Measurements from ENCODE around the gene ESR1. TPM values are rescaled to one million over a fixed set of nuclear protein-coding genes. Genes with fewer than 3 reads are reported as not detected.

The ESR1 gene
- total and polyA plus RNA-seq, 2 donors from 2014 or later: 1.1 to 5.2 TPM

DNA sequence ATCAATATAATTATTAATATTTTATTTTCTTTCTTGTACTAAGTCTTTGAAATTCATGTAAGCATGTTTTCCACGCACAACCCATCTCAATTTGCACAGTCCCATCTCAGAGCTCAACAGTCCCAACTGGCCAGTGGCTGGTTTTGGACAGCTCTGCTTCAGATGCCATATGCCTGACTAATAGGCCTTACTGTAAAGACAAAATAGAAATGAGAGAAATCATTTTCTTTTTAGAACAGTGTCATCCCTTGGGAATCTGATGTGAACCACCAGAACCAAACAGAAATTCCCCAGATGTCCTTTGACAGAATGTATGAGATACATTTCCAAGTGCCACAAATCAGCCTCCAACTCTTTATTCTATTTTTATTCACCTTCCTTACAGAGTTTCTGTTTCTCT, 338.9 kb downstream of the ESR1 start:
- TF ChIP-seq, protein P1, sequence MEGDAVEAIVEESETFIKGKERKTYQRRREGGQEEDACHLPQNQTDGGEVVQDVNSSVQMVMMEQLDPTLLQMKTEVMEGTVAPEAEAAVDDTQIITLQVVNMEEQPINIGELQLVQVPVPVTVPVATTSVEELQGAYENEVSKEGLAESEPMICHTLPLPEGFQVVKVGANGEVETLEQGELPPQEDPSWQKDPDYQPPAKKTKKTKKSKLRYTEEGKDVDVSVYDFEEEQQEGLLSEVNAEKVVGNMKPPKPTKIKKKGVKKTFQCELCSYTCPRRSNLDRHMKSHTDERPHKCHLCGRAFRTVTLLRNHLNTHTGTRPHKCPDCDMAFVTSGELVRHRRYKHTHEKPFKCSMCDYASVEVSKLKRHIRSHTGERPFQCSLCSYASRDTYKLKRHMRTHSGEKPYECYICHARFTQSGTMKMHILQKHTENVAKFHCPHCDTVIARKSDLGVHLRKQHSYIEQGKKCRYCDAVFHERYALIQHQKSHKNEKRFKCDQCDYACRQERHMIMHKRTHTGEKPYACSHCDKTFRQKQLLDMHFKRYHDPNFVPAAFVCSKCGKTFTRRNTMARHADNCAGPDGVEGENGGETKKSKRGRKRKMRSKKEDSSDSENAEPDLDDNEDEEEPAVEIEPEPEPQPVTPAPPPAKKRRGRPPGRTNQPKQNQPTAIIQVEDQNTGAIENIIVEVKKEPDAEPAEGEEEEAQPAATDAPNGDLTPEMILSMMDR (IDR thresholded peaks at IDR 0.05; ENCODE audit: borderline replicate concordance, extremely low read depth, insufficient read depth): no peak
- Histone ChIP-seq H3K9ac (ENCODE audit: low read length in 3 of 3) (no peak overlapping the region), H3K9me3 (ENCODE audit: control insufficient read depth in 2 of 3, insufficient read depth in 1 of 3, low read length in 3 of 3) (no peaks in the 10 kb centered on the region), H3K4me1 (ENCODE audit: control insufficient read depth in 2 of 3, insufficient read depth in 2 of 3, low read depth in 1 of 3, low read length in 3 of 3) (peaks cover 0 to 11% (median 5%) of the 10 kb centered on the region in 3 donors), H3K27ac (ENCODE audit: low read depth in 2 of 2, low read length in 2 of 2) (no peak overlapping the region), H3K27me3 (ENCODE audit: control insufficient read depth, insufficient read depth, low read length) (no peaks in the 10 kb centered on the region), H3K4me3 (ENCODE audit: low read length in 3 of 3) (no peak overlapping the region), H3K36me3 (ENCODE audit: control insufficient read depth in 2 of 3, insufficient read depth in 3 of 3, low read length in 3 of 3) (peaks cover 3 to 68% (median 31%) of the 10 kb centered on the region in 3 donors)
- FAIRE-seq: no peak
- no peak for DNase-seq
- intact Hi-C loops (cut with DNase I): no loop called here

- TF ChIP-seq, protein P1 (IDR thresholded peaks at IDR 0.05; ENCODE audit: borderline replicate concordance, extremely low read depth, insufficient read depth): no peak
- DNase-seq (no peak), FAIRE-seq (no peak)
- intact Hi-C loops (cut with DNase I): no loop called here
- Histone ChIP-seq H3K4me1 (ENCODE audit: control insufficient read depth in 2 of 3, insufficient read depth in 2 of 3, low read depth in 1 of 3, low read length in 3 of 3) (peaks cover 0 to 11% (median 5%) of the 10 kb centered on the region in 3 donors), H3K27me3 (ENCODE audit: control insufficient read depth, insufficient read depth, low read length) (no peaks in the 10 kb centered on the region), H3K27ac (ENCODE audit: low read depth in 2 of 2, low read length in 2 of 2) (no peak overlapping the region), H3K4me3 (ENCODE audit: low read length in 3 of 3) (no peak overlapping the region), H3K36me3 (ENCODE audit: control insufficient read depth in 2 of 3, insufficient read depth in 3 of 3, low read length in 3 of 3) (peaks cover 8 to 69% (median 38%) of the 10 kb centered on the region in 3 donors), H3K9me3 (ENCODE audit: control insufficient read depth in 2 of 3, insufficient read depth in 1 of 3, low read length in 3 of 3) (no peaks in the 10 kb centered on the region), H3K9ac (ENCODE audit: low read length in 3 of 3) (no peak overlapping the region)
These were observed 339.8 kb downstream of the ESR1 start for GRCh38 chr6:152147269-152147668.

DNA sequence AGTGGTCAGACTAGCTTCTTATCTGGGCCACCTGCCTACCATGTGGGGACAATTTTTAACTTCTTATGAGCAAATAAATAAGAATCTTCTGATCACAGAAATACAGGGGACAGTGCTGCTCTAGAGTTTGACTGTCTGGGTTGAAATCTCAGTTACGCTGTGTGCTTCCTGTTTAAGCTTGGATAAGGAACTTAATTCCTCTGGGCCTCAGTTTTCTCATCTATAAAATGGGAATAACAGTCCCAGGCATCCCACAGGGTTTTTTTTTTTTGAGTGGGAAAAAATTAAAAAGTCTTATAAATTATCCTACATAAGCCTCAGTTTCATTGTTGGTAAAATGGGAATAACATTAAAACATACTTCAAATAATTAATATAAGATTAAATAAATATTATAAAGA, 340.9 kb downstream of the ESR1 start:
- FAIRE-seq (no peak), DNase-seq (no peak)
- no peak overlapping the region for H3K27ac ChIP-seq (ENCODE audit: low read depth in 2 of 2, low read length in 2 of 2)
- H3K4me1 ChIP-seq (ENCODE audit: control insufficient read depth in 2 of 3, insufficient read depth in 2 of 3, low read depth in 1 of 3, low read length in 3 of 3): peaks cover 0 to 5% (median 4%) of the 10 kb centered on the region in 3 donors
- H3K9ac ChIP-seq (ENCODE audit: low read length in 3 of 3): no peak overlapping the region
- no peaks in the 10 kb centered on the region for H3K27me3 ChIP-seq (ENCODE audit: control insufficient read depth, insufficient read depth, low read length)
- peaks cover 8 to 69% (median 38%) of the 10 kb centered on the region in 3 donors for H3K36me3 ChIP-seq (ENCODE audit: control insufficient read depth in 2 of 3, insufficient read depth in 3 of 3, low read length in 3 of 3)
- intact Hi-C loops (cut with DNase I): no loop called here
- TF ChIP-seq, protein P1 (IDR thresholded peaks at IDR 0.05; ENCODE audit: borderline replicate concordance, extremely low read depth, insufficient read depth): no peak
- no peaks in the 10 kb centered on the region for H3K9me3 ChIP-seq (ENCODE audit: control insufficient read depth in 2 of 3, insufficient read depth in 1 of 3, low read length in 3 of 3)
- H3K4me3 ChIP-seq (ENCODE audit: low read length in 3 of 3): no peak overlapping the region

GRCh38 chr6:152150196-152150595, 342.7 kb downstream of the ESR1 start:
- Histone ChIP-seq H3K9ac (ENCODE audit: low read length in 3 of 3) (no peak overlapping the region), H3K36me3 (ENCODE audit: control insufficient read depth in 2 of 3, insufficient read depth in 3 of 3, low read length in 3 of 3) (peaks cover 12 to 70% (median 41%) of the 10 kb centered on the region in 3 donors), H3K27me3 (ENCODE audit: control insufficient read depth, insufficient read depth, low read length) (no peaks in the 10 kb centered on the region), H3K4me3 (ENCODE audit: low read length in 3 of 3) (no peak overlapping the region), H3K9me3 (ENCODE audit: control insufficient read depth in 2 of 3, insufficient read depth in 1 of 3, low read length in 3 of 3) (no peaks in the 10 kb centered on the region), H3K27ac (ENCODE audit: low read depth in 2 of 2, low read length in 2 of 2) (no peak overlapping the region), H3K4me1 (ENCODE audit: control insufficient read depth in 2 of 3, insufficient read depth in 2 of 3, low read depth in 1 of 3, low read length in 3 of 3) (peaks cover 0 to 4% (median 2%) of the 10 kb centered on the region in 3 donors)
- DNase-seq: no peak
- TF ChIP-seq, protein P1 (IDR thresholded peaks at IDR 0.05; ENCODE audit: borderline replicate concordance, extremely low read depth, insufficient read depth): no peak
- intact Hi-C loops (cut with DNase I): no loop called here
- no peak for FAIRE-seq

All from kidney (tissue), 14 donors.